HG03095 (cell line): ENCODE results near the gene SPATA13.
"Not testable (repeated sequence)": the region's sequence is repeated elsewhere in the genome, so short reads cannot be mapped to it uniquely, and the experiment has no call there.

Experiments used
- ATAC-seq: cut with Tn5 transposase; IDR thresholded peaks from one replicate; pipeline ENCODE4 v1.9.1; 2021; ENCODE audit warnings: moderate library complexity; ENCODE audit not compliant: unreplicated experiment

SPATA13 gene

DNA sequence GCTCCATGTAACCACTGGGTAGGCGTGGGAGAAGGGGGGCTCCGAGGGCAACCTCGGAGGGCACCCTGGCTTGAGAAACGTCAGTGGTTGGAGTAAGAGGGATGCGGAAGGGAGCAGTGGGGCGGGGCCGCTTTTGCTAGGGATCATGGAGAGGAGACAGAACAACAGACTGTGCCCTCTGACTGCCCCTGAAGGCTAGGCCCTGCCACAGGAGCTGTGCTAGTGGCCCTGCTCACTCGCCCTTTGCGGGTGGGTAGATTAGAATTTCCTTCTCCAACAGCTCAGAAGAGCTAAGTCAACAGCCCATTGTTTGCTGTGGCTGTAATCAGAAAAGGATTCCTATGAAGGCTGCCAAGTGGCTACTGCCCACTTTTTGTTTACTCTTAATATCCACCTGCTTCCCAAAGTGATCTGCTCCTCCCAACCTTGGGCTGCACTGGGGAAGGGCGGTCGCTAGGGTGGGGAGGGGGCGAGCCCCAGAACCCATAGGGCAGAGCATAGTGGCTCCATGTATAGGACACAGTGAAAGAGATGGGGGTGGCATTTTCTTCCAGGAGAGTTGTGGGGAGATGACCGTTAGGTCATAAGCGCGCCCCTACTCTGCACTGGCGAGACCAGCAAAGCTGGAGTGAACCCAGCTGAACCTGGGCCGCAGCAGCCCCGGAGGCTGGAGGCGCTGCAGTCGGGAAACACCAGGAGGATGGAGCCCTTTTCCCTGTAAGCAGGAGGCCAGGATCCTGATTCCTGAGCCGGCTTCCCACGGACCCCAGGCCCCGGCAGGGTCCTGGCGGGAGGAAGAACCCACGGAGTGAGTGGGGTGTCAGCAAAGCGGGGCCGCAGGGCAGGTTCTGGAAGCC, 146.9 kb downstream of the SPATA13 start:
- ATAC-seq = no peak

- ATAC-seq = no peak
Observed at GRCh38 chr13:24308068-24308445, 147.5 kb downstream of the SPATA13 start.

DNA sequence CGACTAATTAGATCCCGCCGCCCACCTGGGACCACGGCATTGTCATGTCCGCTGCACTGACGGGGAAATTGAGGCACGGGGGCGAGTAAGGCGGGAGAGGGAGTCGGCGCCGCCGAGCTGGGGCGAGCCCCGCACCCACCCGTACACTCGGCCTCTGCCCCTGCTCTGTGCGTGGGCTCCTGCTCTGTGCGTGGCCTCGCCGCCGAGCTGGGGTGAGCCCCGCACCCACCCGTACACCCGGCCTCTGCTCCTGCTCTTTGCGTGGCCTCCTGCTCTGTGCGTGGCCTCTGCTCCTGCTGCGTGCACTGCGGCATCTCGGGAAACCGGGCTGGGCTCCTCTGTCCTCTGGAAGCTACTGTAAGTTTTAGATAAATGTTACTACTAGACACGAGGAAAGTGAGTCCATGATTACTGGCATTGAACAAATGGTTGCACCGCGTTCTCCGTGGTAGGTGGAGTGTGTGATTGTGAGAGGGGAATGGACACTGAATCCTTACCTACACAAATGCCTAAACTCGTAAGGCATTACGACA, 148.0 kb downstream of the SPATA13 start:
- no peak for ATAC-seq

- ATAC-seq = not testable (repeated sequence)
Observed at GRCh38 chr13:24309300-24309699, 148.8 kb downstream of the SPATA13 start, which contains the start of gene C1QTNF9. TSS of gene C1QTNF9 (plus strand) at chr13:24309580. CDS start at chr13:24316004, 6,424 bp downstream.

DNA sequence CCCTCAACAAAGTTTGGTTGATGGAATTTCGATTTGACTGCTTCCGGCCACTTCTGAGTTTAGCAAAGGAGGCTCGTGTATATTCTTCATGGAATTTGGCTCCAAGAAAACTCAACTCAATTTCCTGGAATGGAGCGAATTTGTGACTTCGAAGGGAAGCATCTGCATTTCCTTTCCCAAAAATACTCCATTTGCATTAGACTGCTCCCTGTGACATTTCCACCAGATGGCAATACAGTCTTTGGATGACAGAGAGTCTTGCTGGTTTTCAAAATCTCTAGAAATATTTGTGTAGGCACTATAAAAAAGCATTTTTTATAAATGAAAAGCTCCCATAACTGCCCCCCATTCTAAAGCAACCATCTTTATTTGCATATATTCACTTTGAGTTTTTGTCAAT, 152.9 kb downstream of the SPATA13 start:
- ATAC-seq = no peak

DNA sequence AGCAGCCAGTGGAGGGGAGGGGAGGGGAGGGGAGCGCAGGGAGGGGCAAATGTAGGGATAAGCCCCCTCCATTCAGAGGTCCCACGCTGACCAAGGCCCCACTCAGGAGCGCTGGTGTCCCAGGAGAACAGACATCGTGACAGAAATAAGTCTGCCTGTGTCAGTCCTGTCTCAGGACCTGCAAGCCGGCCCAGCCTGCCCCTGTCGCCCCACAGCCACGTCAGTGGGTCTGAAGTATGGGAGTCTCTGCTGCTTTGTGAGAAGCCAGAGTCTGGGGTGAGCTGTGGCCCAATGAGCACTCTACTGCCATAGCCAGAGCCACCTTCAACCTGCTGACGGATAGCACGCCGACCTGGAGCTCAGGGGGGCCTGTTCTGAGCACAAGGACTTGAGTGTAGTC, 157.3 kb downstream of the SPATA13 start:
- not testable (repeated sequence) for ATAC-seq

DNA sequence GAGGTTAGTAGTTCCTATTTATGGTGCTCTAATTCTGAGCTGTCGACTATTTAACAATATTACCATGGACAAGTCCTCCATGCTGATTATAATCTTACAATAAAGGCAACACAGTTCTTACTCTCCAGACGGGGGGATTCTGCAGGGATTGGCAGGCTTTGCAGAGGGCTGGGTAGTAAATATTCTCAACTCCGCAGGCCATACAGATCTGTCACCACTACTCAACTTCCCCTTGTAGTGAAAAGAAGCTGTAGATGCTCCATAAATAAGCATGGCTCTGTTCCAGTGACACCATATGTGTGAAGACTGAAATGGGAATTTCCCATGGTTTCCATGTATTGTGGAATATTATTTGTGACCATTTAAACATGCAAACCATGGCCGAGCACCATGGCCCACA, 158.4 kb downstream of the SPATA13 start:
- not testable (repeated sequence) for ATAC-seq

- not testable (repeated sequence) for ATAC-seq
Observed at GRCh38 chr13:24319641-24320040, 159.1 kb downstream of the SPATA13 start.

DNA sequence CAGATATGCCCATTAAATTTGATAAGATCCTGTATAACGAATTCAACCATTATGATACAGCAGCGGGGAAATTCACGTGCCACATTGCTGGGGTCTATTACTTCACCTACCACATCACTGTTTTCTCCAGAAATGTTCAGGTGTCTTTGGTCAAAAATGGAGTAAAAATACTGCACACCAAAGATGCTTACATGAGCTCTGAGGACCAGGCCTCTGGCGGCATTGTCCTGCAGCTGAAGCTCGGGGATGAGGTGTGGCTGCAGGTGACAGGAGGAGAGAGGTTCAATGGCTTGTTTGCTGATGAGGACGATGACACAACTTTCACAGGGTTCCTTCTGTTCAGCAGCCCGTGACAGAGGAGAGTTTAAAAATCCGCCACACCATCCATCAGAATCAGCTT, 160.9 kb downstream of the SPATA13 start:
- not testable (repeated sequence) for ATAC-seq

- ATAC-seq = not testable (repeated sequence)
Observed at GRCh38 chr13:24322470-24322869, 161.9 kb downstream of the SPATA13 start.

- ATAC-seq = no peak
Observed at GRCh38 chr13:24323036-24323738, 162.7 kb downstream of the SPATA13 start.

- ATAC-seq = no peak
Observed at GRCh38 chr13:24323739-24324075, 163.2 kb downstream of the SPATA13 start.

DNA sequence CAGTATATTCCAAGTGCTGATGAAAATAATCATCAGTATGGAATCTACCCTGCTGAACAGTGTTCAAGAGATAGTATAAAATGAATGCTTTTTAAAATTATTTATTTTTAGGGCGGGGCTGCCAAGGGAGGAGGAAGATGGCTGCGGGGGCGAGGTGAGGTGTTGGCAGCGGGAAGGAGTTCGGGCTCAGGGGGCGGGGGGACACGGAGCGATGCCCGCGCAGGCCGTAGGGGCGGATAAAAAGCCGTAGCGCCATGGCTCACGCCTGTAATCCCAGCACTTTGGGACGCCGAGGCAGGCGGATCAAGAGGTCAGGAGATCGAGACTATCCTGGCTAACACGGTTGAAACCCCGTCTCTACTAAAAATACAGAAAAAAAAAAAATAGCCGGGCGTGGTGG, 167.1 kb downstream of the SPATA13 start:
- ATAC-seq = not testable (repeated sequence)

DNA sequence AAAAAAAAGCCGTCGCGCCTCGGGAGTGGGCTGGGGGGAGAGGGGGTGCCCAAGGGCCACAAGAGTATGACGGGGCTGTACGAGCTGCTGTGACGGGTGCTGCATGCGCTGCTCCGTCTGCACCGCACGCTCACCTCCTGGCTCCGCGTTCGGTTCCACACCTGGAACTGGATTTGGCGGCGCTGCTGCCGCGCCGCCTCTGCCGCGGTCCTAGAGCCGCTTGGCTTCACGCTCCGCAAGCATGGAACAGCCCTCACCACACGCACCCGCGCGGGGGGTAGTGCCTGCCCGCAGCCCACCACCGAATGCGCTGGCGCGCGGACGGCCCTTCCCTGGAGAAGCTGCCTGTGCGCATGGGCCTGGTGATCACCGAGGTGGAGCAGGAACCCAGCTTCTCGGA, 167.6 kb downstream of the SPATA13 start:
- ATAC-seq = no peak

DNA sequence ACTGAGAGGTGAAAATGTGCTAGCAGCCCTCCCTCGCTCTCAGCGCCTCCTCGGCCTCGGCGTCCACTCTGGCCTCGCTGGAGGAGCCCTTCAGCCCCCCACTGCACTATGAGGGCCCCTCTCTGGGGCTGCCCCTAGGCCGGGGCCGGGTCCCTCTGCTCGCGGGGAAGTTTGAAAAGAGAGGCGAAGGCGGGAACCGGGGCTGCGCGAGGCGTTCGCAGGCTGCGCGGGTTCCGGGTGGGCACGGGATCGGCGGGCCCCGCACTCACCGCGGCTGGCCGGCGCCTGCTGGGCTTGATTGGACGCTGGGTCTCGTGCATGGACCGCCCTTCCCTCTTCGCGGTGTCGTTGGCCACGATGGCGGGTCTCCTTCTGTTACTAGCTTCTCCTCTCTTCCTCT, 178.2 kb downstream of the SPATA13 start:
- ATAC-seq = no peak

DNA sequence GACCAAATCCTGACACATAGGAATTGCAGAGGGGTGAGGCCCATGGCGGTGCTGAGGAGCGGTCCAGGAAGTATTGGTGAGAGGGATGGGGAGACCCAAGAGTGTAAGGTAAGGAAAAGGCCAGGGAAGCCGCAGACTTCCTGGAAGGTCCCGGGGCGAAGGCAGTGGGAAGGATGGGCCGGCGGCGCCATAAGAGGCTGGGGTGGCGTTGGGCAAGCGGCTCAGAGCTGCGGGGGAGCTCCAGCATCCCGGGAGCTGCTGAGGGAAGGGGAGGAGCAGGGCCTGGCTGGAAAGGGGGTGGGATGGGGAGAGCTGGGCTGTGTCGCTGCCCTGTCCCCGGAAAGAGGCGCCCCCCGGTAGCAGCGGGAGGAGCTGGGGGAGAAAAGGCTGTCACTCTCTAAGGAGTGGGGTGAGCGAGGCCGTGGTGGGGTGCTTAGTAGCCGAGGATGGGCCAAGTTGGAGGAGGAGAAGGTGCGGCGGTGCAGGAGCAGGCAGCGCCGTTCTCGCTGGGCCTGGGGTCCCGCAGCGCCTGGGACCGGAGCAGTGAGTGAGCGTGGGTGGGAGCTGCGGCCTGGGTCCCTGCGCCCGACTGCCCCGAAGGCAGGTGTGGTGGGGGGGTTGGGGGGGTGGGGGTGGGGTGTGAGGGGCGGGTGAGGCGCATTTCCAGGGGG, 179.6 kb downstream of the SPATA13 start:
- ATAC-seq = no peak

- no peak for ATAC-seq
Observed at GRCh38 chr13:24340608-24340955, 180.1 kb downstream of the SPATA13 start.

DNA sequence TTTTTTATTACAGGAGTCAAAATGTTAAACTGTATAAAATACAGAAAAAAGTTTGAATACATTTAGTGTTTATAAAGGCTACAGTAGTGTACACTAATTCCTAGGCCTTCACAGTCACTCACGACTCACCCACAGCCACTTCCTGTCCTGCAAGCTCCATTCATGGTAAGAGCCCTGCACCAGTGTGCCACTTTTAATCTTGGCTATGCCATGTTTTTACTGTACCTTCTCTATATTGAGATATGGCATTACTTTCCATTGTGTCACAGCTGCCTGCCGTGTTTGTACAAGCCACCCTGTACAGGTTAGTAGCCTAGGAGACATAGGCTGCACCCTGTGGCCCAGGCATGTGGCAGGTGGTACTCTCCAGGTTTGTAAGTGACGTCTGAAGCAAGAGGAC, 180.9 kb downstream of the SPATA13 start:
- no peak for ATAC-seq

- no peak for ATAC-seq
Observed at GRCh38 chr13:24348385-24348784, 187.9 kb downstream of the SPATA13 start.

DNA sequence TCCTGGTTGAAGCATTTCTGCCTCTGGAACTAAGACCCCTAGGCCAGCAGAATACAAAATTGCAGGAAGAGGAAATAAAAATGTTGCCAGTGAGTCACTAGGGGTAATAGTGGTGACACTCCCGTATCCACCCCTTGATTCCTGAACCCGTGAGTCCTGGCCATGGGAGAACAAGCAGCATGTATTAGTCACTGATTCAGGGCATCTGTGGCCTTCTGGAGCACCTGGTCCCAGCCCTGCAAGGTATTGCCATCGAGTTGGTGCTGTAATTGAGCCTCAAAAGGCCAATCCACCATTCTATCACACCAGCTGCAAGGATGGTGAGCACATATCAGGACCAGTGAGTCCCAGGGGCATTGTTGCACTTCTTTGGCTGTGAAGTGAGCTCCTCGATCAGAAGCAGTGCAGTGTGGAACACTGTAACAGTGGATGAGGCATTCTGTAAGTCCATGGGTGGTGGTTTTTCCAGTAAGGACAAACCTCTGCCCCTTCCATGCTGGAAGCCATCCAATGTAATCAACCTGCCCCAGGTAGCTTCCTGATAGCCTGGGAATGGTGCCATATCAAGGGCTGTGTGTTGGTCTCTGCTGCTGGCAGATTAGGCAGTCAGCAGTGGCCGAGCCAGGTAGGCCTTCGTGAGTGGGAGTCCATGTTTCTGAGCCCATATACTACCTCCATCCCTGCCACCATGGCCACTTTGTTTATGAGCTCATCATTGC, 188.4 kb downstream of the SPATA13 start:
- ATAC-seq = no peak
